GM13977 (cell line): ENCODE data around the gene LATS1.
A peak's percentile ranks its signal among the peaks of the same experiment; 100 is the strongest.

Experiments
- DNase-seq: peaks from one replicate; pipeline ENCODE4 v3.0.0; 2012; ENCODE audit warnings: low spot score
- CTCF ChIP-seq: IDR thresholded peaks from 2 replicates; pipeline ENCODE4 v1.5.1; 2012; ENCODE audit warnings: mild to moderate bottlenecking, control low read depth; ENCODE audit not compliant: insufficient read depth; ENCODE audit errors: extremely low read depth, missing control alignments
- in situ Hi-C: fragments of 300-500 bp; cut with MboI; formaldehyde crosslinking; loops from one replicate; pipeline ENCODE4 v1.12.0; 2022; ENCODE audit warnings: low sequenced_read_pairs, low pct_unique_long_range_greater_than_20kb, mixed read lengths, inconsistent platforms; ENCODE audit not compliant: unreplicated experiment

LATS1 gene

GRCh38 chr6:149725785-149726184, 7.9 kb upstream of the LATS1 start:
- in situ Hi-C loops: no loop called here
- no peak for DNase-seq
- no peak for TF ChIP-seq CTCF

- no peak for DNase-seq
- TF ChIP-seq CTCF: peak; percentile 64
- in situ Hi-C loops: no loop called here
Measured at GRCh38 chr6:149723771-149724417, 6.0 kb upstream of the LATS1 start.

DNA sequence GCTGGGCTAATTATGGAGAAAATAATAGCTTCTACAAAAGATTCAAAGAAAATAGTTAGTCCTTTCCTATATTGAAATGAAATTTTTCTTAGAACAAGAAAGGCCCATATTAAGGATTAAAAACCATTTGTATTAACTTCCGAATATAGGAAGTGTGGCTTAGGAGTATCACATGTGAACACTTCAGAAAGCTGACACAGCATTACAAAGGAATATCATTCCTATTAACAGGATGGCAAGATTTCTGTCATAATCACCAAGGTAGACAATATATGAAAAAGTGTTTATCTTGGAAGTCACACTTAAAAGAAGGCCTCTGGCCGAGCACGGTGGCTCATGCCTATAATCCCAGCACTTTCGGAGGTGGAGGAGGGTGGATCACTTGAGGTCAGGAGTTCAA, 5.4 kb upstream of the LATS1 start:
- no peak for TF ChIP-seq CTCF

DNA sequence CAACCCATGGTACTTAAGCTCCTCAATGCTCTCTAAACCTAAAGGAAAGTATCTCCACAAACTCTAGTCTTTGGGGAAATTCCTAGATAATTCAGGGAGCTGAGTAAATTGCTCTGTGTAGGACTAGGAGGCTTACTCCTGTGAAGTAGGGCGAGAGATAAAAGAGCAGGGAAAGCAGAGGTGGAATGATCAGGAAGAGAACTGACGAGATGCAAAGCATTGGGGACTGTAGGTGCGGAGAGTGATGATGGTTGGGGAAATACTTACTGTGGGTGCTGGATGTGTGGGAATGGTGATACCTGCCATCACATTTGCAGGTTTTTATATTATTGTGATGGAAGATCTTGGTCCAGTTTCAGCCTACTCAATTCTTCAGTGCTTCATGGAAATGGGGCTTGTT, 1.6 kb upstream of the LATS1 start:
- no peak for DNase-seq
- in situ Hi-C loops: no loop called here
- no peak for TF ChIP-seq CTCF

More for the DNA sequence above, 5.4 kb upstream of the LATS1 start:
- no peak for DNase-seq
- in situ Hi-C loops: no loop called here

- in situ Hi-C loops: no loop called here
- DNase-seq: no peak
- no peak for TF ChIP-seq CTCF
Measured at GRCh38 chr6:149717255-149717587, 680 bp downstream of the LATS1 start.

GRCh38 chr6:149716181-149716963, 1.5 kb downstream of the LATS1 start:
- in situ Hi-C loops: no loop called here
- DNase-seq: peak; percentile 52
- TF ChIP-seq CTCF: no peak

- in situ Hi-C loops: no loop called here
- no peak for TF ChIP-seq CTCF
Measured at GRCh38 chr6:149714442-149714841, 3.5 kb downstream of the LATS1 start.

More at GRCh38 chr6:149714442-149714841, 3.5 kb downstream of the LATS1 start:
- no peak for DNase-seq
